Neural progenitor cell (in vitro differentiated cells): ENCODE data around the gene OTUD7B.

Experiments
- CTCF ChIP-seq: fragments of 200-600 bp; sonication (generic); IDR thresholded peaks from 2 replicates; pipeline ENCODE4 v1.5.1; 2017; ENCODE audit warnings: antibody characterized with exemption, mild to moderate bottlenecking
- EZH2 ChIP-seq: fragments of 200-600 bp; sonication (generic); IDR thresholded peaks from 2 replicates; pipeline ENCODE4 v1.6.1; 2017; ENCODE audit warnings: antibody characterized with exemption, mild to moderate bottlenecking, moderate library complexity
- EZH2phosphoT487 ChIP-seq: fragments of 200-600 bp; sonication (generic); IDR thresholded peaks from 2 replicates; pipeline ENCODE4 v1.6.1; 2017; ENCODE audit warnings: antibody characterized with exemption

- TF ChIP-seq CTCF (peak; percentile 68), EZH2 (no peak), EZH2phosphoT487 (no peak)
Measured at GRCh38 chr1:149888247-149888998, 122.1 kb downstream of the OTUD7B start.
